Measurements from ENCODE around the gene MUSTN1. TPM values are rescaled to one million over a fixed set of nuclear protein-coding genes. Genes with fewer than 3 reads are reported as not detected.

MUSTN1 gene
- total and polyA plus RNA-seq, 7 donors = 4.2 to 12.7 (median 8.2) TPM; not detected in 1

- H3K27me3 ChIP-seq = no peaks in the 10 kb centered on the region
- no peak for DNase-seq
- 84 to 86% methylated on average over 12 of the region's 12 CpGs for WGBS, 2 donors
- no peaks in the 10 kb centered on the region for H3K9me3 ChIP-seq
- H3K36me3 ChIP-seq = peaks cover 0 to 60% (median 10%) of the 10 kb centered on the region in 4 donors
- TF ChIP-seq CTCF (IDR thresholded peaks at IDR 0.05) (no peak), POLR2AphosphoS5 (IDR thresholded peaks at IDR 0.05) (no peak), EP300 (IDR thresholded peaks at IDR 0.05) (no peak), POLR2A (IDR thresholded peaks at IDR 0.05) (no peak)
- peaks cover 0 to 38% (median 28%) of the 10 kb centered on the region in 4 donors for H3K4me1 ChIP-seq
- no peak overlapping the region for H3K4me3 ChIP-seq
- H3K27ac ChIP-seq = no peak overlapping the region
- intact Hi-C loops (cut with DNase I) = loop anchor here (10.0 kb wide), 1 partner anchor 93 kb away; no protein-coding TSS in a partner anchor
These were observed 7.1 kb upstream of the MUSTN1 start for GRCh38 chr3:52841981-52842340.

GRCh38 chr3:52841211-52841980 lies 6.6 kb upstream of the MUSTN1 start:
- no peak for DNase-seq
- 94 to 96% methylated on average over 12 of the region's 12 CpGs for WGBS, 2 donors
- peaks cover 0 to 35% (median 27%) of the 10 kb centered on the region in 4 donors for H3K4me1 ChIP-seq
- no peak overlapping the region for H3K4me3 ChIP-seq
- intact Hi-C loops (cut with DNase I) = loop anchor here (10.0 kb wide), 1 partner anchor 93 kb away; no protein-coding TSS in a partner anchor
- no peaks in the 10 kb centered on the region for H3K27me3 ChIP-seq
- TF ChIP-seq POLR2A (IDR thresholded peaks at IDR 0.05) (no peak), POLR2AphosphoS5 (IDR thresholded peaks at IDR 0.05) (no peak), EP300 (IDR thresholded peaks at IDR 0.05) (no peak), CTCF (IDR thresholded peaks at IDR 0.05) (no peak)
- no peaks in the 10 kb centered on the region for H3K9me3 ChIP-seq
- peaks cover 0 to 56% (median 10%) of the 10 kb centered on the region in 4 donors for H3K36me3 ChIP-seq
- H3K27ac ChIP-seq = no peak overlapping the region

GRCh38 chr3:52839892-52840545 lies 5.2 kb upstream of the MUSTN1 start:
- no peak overlapping the region for H3K4me3 ChIP-seq
- H3K4me1 ChIP-seq = peaks cover 0 to 33% (median 20%) of the 10 kb centered on the region in 4 donors
- whole genome bisulfite sequencing, 2 donors = 91% methylated on average over 23 of the region's 23 CpGs
- no peak for TF ChIP-seq EP300 (IDR thresholded peaks at IDR 0.05)
- TF ChIP-seq POLR2AphosphoS5 (IDR thresholded peaks at IDR 0.05) = no peak
- TF ChIP-seq POLR2A (IDR thresholded peaks at IDR 0.05) = no peak
- no peak for TF ChIP-seq CTCF (IDR thresholded peaks at IDR 0.05)
- H3K27ac ChIP-seq = no peak overlapping the region
- no peak for DNase-seq
- H3K27me3 ChIP-seq = no peaks in the 10 kb centered on the region
- H3K36me3 ChIP-seq = peaks cover 0 to 60% (median 10%) of the 10 kb centered on the region in 4 donors
- no peaks in the 10 kb centered on the region for H3K9me3 ChIP-seq
- intact Hi-C loops (cut with DNase I) = loop anchor here (10.0 kb wide), 1 partner anchor 95 kb away; no protein-coding TSS in a partner anchor

- Histone ChIP-seq H3K4me3 (no peak overlapping the region), H3K27ac (no peak overlapping the region), H3K27me3 (no peaks in the 10 kb centered on the region), H3K4me1 (peaks cover 0 to 30% (median 16%) of the 10 kb centered on the region in 4 donors), H3K36me3 (peaks cover 0 to 60% (median 10%) of the 10 kb centered on the region in 4 donors), H3K9me3 (no peaks in the 10 kb centered on the region)
- DNase-seq = no peak
- TF ChIP-seq CTCF (IDR thresholded peaks at IDR 0.05) = no peak
- no peak for TF ChIP-seq EP300 (IDR thresholded peaks at IDR 0.05)
- no peak for TF ChIP-seq POLR2AphosphoS5 (IDR thresholded peaks at IDR 0.05)
- no peak for TF ChIP-seq POLR2A (IDR thresholded peaks at IDR 0.05)
- WGBS, 2 donors = 85 to 93% methylated on average over 2 of the region's 2 CpGs
- intact Hi-C loops (cut with DNase I) = no loop called here
These were observed 4.4 kb upstream of the MUSTN1 start for GRCh38 chr3:52839268-52839575.

Data from sigmoid colon (tissue), 7 donors.